HepG2 (cell line): ENCODE measurements around the gene PP2D1. TPM values are rescaled to one million over a fixed set of nuclear protein-coding genes. Genes with fewer than 3 reads are reported as not detected.
A peak's percentile ranks its signal among the peaks of the same experiment; 100 is the strongest.

Experiments used
- ATAC-seq: fragments of 200-7000 bp; cut with Tn5 transposase; 3 replicates; pipeline ENCODE4 v1.9.1; 2020; ENCODE audit warnings: mild to moderate bottlenecking, moderate library complexity
- BruUV-seq: library from RNA; stranded (reverse); fragments of 400-500 nt; replicated peaks from 2 replicates; lab custom pipeline; 2021; lab: Mats Ljungman, UMichigan
- CTCF ChIA-PET: fragments of 300-600 bp; formaldehyde crosslinking; extraction: SDS; loops from one replicate; lab custom pipeline; 2021; ENCODE audit warnings: low total read pairs, inconsistent platforms, low intra/inter-chr PET ratio; lab: Yijun Ruan, JAX
- POLR2A ChIA-PET: fragments of 350-600 bp; sonication (Branson Sonifier 250); formaldehyde crosslinking; loops from one replicate; lab custom pipeline; 2020; ENCODE audit warnings: antibody characterized with exemption, inconsistent platforms; lab: Yijun Ruan, JAX
- DNase-seq: peaks from one replicate; pipeline ENCODE4 v3.0.0-alpha.2; 2015; ENCODE audit warnings: low spot score
- FAIRE-seq: peaks from 3 replicates; lab custom pipeline; 2011; peaks lifted over from hg19 to GRCh38; lab: Jason Lieb, UNC
- H2AFZ ChIP-seq: one replicate; pipeline ENCODE4 v1.6.1; 2011; ENCODE audit warnings: low read length, inconsistent platforms
- H3K27ac ChIP-seq: fragments of 300-600 bp; 3 replicates; pipeline ENCODE4 v1.8.0; 2011; ENCODE audit warnings: mixed run types, mild to moderate bottlenecking, mixed read lengths, low read length, inconsistent platforms; ENCODE audit not compliant: insufficient read depth; ENCODE audit errors: extremely low read length
- H3K27me3 ChIP-seq, 2 experiments: fragments of 200-600 bp in 1 of 2; 2 replicates in 1 of 2; 3 replicates in 1 of 2; pipeline versions ENCODE4 v1.6.0 to v1.8.0; 2011; ENCODE audit warnings: low read length in 2 of 2, mild to moderate bottlenecking in 2 of 2, moderate library complexity in 2 of 2, inconsistent platforms in 1 of 2; ENCODE audit not compliant: insufficient read depth in 2 of 2, control insufficient read depth in 1 of 2
- H3K36me3 ChIP-seq, 2 experiments: fragments of 200-600 bp in 1 of 2; replicated peaks in 1 of 2; 2 replicates in 1 of 2; 3 replicates in 1 of 2; pipeline versions ENCODE4 v1.5.1 to v1.8.0; 2011; ENCODE audit warnings: low read length in 2 of 2, inconsistent platforms in 1 of 2; ENCODE audit not compliant: insufficient read depth in 2 of 2, control insufficient read depth in 1 of 2
- H3K4me1 ChIP-seq: 2 replicates; pipeline ENCODE4 v1.5.1; 2012; ENCODE audit warnings: low read length, inconsistent platforms; ENCODE audit not compliant: insufficient read depth
- H3K4me2 ChIP-seq: 2 replicates; pipeline ENCODE4 v1.6.0; 2011; ENCODE audit warnings: low read depth, low read length, inconsistent platforms
- H3K4me3 ChIP-seq, 3 experiments: fragments of 200-600 bp in 1 of 3; sonication (generic), shearing (Covaris generic) in 1 of 3; replicated peaks in 1 of 3; 2 replicates each; pipeline ENCODE4 v1.5.1; 2011 to 2016; ENCODE audit warnings: low read length in 3 of 3, inconsistent platforms in 2 of 3, low read depth in 2 of 3, mild to moderate bottlenecking in 2 of 3, control low read depth in 1 of 3, mixed read lengths in 1 of 3; ENCODE audit not compliant: insufficient read depth in 1 of 3
- H3K79me2 ChIP-seq: one replicate; pipeline ENCODE4 v1.6.1; 2011; ENCODE audit warnings: low read length, inconsistent platforms; ENCODE audit not compliant: insufficient read depth
- H3K9ac ChIP-seq: 2 replicates; pipeline ENCODE4 v1.6.0; 2011; ENCODE audit warnings: mild to moderate bottlenecking, low read depth, low read length, inconsistent platforms; ENCODE audit not compliant: insufficient read depth
- H3K9me3 ChIP-seq: 2 replicates; pipeline ENCODE4 v1.5.1; 2012; ENCODE audit warnings: mild to moderate bottlenecking, low read length
- H4K20me1 ChIP-seq: 2 replicates; pipeline ENCODE4 v1.6.0; 2011; ENCODE audit warnings: inconsistent platforms, mild to moderate bottlenecking, low read length, moderate library complexity; ENCODE audit not compliant: insufficient read depth
- ARID4A ChIP-seq: sonication (generic); formaldehyde crosslinking; IDR thresholded peaks from 2 replicates; pipeline ENCODE4 v1.5.0; 2020; ENCODE audit warnings: mild to moderate bottlenecking, missing genetic modification reagents, borderline replicate concordance
- ZNF3 ChIP-seq: IDR thresholded peaks from 2 replicates; pipeline ENCODE4 v1.7.0; 2017; ENCODE audit warnings: inconsistent platforms
- WGBS: methylation state at CpG from one replicate; pipeline ENCODE4 v1.1.6; 2017; ENCODE audit warnings: low lambda C conversion rate; 5-methylcytosine and 5-hydroxymethylcytosine counted together
- in situ Hi-C: cut with HindIII; loops from 2 replicates; pipeline ENCODE4 v1.10.0; 2017; ENCODE audit warnings: low pct_unique_long_range_greater_than_20kb; ENCODE audit not compliant: extremely low pct_ligation_motif_present
- intact Hi-C: fragments of 100-400 bp; cut with micrococcal nuclease; formaldehyde crosslinking; loops from one replicate; pipeline ENCODE4 v1.10.0; 2022; ENCODE audit not compliant: unreplicated experiment
- polyA plus RNA-seq, 8 experiments: library from polyadenylated mRNA; depleted of rRNA in 3 of 8; stranded (reverse) in 7 of 8; unstranded in 1 of 8; fragments of >200 nt; fragmentation: Illumina TruSeq in 4 of 8; extraction: Trizol in 4 of 8; gene quantifications; 2 replicates each; pipeline versions ENCODE4 v1.2.1 to v1.2.3, GENCODE V29; 2011 to 2016; ENCODE audit warnings: low read depth in 4 of 8, missing spikeins in 1 of 8, mixed read lengths in 1 of 8; ENCODE audit not compliant: insufficient read depth in 1 of 8
- total RNA-seq, 5 experiments: library from RNA; depleted of rRNA; stranded (reverse); fragments of >200 nt; fragmentation: Illumina TruSeq; extraction: Trizol; gene quantifications; 2 replicates each; pipeline ENCODE4 v1.2.3, GENCODE V29; 2016; ENCODE audit warnings: low read depth in 1 of 5

PP2D1 gene
- total and polyA plus RNA-seq, 2 of the 13 experiments (the other 11 are each of a cell fraction or from before 2014, with no cell fraction given), result not detected

DNA sequence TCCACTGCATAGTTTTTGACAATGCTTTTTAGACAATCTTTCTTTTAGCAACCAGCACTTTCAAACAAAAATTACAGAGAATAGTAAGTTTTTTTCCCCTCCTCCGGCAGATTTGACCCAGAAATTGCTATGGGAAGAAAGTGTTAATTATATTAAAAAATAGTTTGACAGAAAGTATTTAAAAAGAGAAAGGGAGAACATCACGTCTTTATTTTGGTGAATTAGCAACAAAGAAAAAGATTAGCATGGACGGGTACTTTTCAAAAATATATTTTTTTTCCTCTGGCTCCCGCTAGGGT lies 27.4 kb upstream of the PP2D1 start:
- no peaks in the 10 kb centered on the region; the same call in 1 of the 2 replicates for H4K20me1 ChIP-seq
- ATAC-seq (no peak), DNase-seq (no peak), FAIRE-seq (no peak)
- peak overlapping the region; percentile 66; the same call in 1 of the 2 replicates for H3K9ac ChIP-seq
- intact Hi-C loops (loop anchor here (5.0 kb wide), 1 partner anchor 37 kb away; no protein-coding TSS in a partner anchor), in situ Hi-C loops (no loop called here)
- CTCF ChIA-PET, result no interaction called here
- no peaks in the 10 kb centered on the region for H3K9me3 ChIP-seq
- POLR2A ChIA-PET, result no interaction called here
- 0% methylated on average over 4 of the region's 4 CpGs for WGBS
- peaks cover 0 to 1% of the 10 kb centered on the region in 2 experiments; a peak in 3 of 5 replicates for H3K27me3 ChIP-seq
- peak overlapping the region; percentile 76 to 84 (median 78) for H3K4me3 ChIP-seq
- TF ChIP-seq ARID4A (CRISPR knock-in tag) (0 out of 2 replicates have a peak, but pooled peaks have one; percentile 3), ZNF3 (CRISPR knock-in tag) (no peak)
- no peaks in the 10 kb centered on the region for H3K79me2 ChIP-seq
- no peak overlapping the region for H3K27ac ChIP-seq
- peak overlapping the region; percentile 76 for H3K4me2 ChIP-seq
- peaks cover 36% of the 10 kb centered on the region for H3K4me1 ChIP-seq
- no peaks in the 10 kb centered on the region for H3K36me3 ChIP-seq
- H2AFZ ChIP-seq, result peak overlapping the region; percentile 78
- no TSS peak for BruUV-seq
